Activated CD8-positive, alpha-beta T cell treated with anti-CD3 and anti-CD28 coated beads, Interleukin-2, amount 10 ng/mL, durations not matched to agents 7 days and 5 days (primary cell): ENCODE measurements around the gene FARP2. TPM values are rescaled to one million over a fixed set of nuclear protein-coding genes. Genes with fewer than 3 reads are reported as not detected.

ENCODE experiments used
- ATAC-seq: fragments of 150-1000 bp; cut with Tn5 transposase; one replicate; pipeline ENCODE4 v1.10.0; 2021; ENCODE audit warnings: moderate library complexity
- CTCF ChIA-PET: fragments of 350-600 bp; sonication (Branson Sonifier 250); formaldehyde crosslinking; loops from one replicate; lab custom pipeline; 2021; ENCODE audit warnings: antibody characterized with exemption; lab: Charles Lee
- POLR2A ChIA-PET: fragments of 350-600 bp; sonication (Branson Sonifier 250); formaldehyde crosslinking; loops from one replicate; lab custom pipeline; 2021; ENCODE audit warnings: antibody characterized with exemption; lab: Charles Lee
- DNase-seq: peaks from one replicate; pipeline ENCODE4 v3.0.0-alpha.2; 2020
- H3K27ac Mint-ChIP-seq: one replicate; pipeline ENCODE4 v1.8.0; 2021; ENCODE audit warnings: mild to moderate bottlenecking, mixed read lengths
- H3K27me3 Mint-ChIP-seq: one replicate; pipeline ENCODE4 v1.8.0; 2021; ENCODE audit warnings: low read depth, mixed read lengths
- H3K36me3 Mint-ChIP-seq: one replicate; pipeline ENCODE4 v1.8.0; 2021; ENCODE audit warnings: low read depth, mixed read lengths
- H3K4me1 Mint-ChIP-seq: one replicate; pipeline ENCODE4 v1.8.0; 2021; ENCODE audit warnings: low read depth, mixed read lengths
- H3K4me3 Mint-ChIP-seq: one replicate; pipeline ENCODE4 v1.8.0; 2021; ENCODE audit warnings: mild to moderate bottlenecking, mixed read lengths
- H3K9me3 Mint-ChIP-seq: one replicate; pipeline ENCODE4 v1.8.0; 2022; ENCODE audit warnings: mixed read lengths; ENCODE audit not compliant: insufficient read depth
- total RNA-seq, 2 experiments: library from RNA; stranded (reverse); gene quantifications; one replicate each; pipeline ENCODE4 v1.2.3, GENCODE V29; 2021

Gene FARP2, protein sequence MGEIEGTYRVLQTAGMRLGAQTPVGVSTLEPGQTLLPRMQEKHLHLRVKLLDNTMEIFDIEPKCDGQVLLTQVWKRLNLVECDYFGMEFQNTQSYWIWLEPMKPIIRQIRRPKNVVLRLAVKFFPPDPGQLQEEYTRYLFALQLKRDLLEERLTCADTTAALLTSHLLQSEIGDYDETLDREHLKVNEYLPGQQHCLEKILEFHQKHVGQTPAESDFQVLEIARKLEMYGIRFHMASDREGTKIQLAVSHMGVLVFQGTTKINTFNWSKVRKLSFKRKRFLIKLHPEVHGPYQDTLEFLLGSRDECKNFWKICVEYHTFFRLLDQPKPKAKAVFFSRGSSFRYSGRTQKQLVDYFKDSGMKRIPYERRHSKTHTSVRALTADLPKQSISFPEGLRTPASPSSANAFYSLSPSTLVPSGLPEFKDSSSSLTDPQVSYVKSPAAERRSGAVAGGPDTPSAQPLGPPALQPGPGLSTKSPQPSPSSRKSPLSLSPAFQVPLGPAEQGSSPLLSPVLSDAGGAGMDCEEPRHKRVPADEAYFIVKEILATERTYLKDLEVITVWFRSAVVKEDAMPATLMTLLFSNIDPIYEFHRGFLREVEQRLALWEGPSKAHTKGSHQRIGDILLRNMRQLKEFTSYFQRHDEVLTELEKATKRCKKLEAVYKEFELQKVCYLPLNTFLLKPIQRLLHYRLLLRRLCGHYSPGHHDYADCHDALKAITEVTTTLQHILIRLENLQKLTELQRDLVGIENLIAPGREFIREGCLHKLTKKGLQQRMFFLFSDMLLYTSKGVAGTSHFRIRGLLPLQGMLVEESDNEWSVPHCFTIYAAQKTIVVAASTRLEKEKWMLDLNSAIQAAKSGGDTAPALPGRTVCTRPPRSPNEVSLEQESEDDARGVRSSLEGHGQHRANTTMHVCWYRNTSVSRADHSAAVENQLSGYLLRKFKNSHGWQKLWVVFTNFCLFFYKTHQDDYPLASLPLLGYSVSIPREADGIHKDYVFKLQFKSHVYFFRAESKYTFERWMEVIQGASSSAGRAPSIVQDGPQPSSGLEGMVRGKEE
- 10 to 100 TPM; 19.3 to 22.7 TPM for total RNA-seq

DNA sequence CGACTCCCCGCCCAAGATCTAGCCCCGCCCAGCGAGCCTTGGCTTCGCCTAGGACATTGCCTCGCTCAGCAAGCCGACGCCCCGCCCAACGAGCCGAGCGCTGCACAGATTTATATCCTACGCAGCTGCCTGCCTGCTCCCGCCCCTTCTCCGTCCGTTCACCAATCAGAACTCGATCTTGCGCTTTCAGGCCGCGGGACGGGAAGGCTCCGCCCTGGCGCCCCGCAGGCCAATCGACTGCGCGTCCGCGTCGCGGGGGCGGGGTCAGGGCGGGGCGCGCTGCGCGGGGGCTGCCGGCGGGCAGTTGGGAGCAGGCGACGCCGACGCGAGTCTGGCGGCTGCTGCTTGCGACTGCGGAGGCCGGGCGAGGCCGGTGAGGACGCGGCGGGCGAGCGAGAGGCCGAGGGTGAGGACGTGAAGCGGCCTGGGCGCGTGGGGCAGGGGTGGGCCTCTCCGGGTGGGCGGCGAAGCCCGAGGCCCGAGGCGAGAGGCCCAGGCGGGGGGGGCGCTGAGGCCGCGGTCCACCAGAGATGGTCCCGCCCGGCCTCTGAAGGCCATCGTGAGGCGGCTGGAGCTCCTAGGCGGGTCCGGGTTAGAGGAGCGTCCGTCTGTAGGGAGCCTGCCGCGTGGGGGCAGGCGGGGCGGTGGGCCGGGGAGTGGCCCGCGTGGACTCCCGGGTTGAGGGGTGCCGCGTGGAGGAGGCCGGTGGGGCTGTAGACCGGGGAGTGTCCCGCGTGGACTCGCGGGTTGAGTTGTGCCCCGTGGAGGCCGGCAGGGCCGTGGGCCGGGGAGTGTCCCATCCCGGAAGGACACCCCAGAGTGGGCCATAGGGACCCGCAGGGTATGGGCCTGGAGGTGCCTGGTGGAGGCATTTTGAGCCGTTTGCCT lies at the start of gene FARP2:
TSS of gene FARP2 (plus strand) at position 303 of the 888 bp plus-strand sequence. CDS start 16,823 bp downstream, outside the sequence.
- DNase-seq (peak; percentile 97), ATAC-seq (peak; percentile 95)
- CTCF ChIA-PET = no interaction called here
- no peaks in the 10 kb centered on the region for H3K27me3 Mint-ChIP-seq
- H3K36me3 Mint-ChIP-seq = peaks cover 29% of the 10 kb centered on the region
- H3K4me1 Mint-ChIP-seq = peaks cover 27% of the 10 kb centered on the region
- POLR2A ChIA-PET = no interaction called here
- H3K4me3 Mint-ChIP-seq = peak within 1 kb of the TSS; percentile 71
- no peaks in the 10 kb centered on the region for H3K9me3 Mint-ChIP-seq
- H3K27ac Mint-ChIP-seq = peak within 1 kb of the TSS; percentile 86

DNA sequence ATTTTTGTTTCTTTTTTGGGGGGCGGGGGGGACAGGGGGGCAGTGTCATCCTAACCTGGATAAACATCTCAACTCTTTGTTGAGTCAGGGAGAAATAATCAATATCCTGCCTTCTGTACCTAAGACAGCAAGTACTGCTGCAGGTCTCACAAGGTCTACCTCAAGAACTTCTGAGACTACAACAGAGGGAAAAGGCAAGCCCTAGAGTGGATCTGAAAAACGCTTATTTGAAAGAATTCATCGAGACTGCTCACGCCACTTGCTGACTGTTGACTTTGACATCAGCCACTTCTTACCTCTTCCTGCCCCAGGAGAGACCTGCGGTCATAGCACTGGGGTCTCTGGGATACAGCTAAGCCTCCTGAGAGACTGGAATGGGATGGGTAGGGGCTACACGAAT lies 49.0 kb upstream of the FARP2 start:
- POLR2A ChIA-PET = interaction anchor here (0.8 kb wide), 1 partner anchor 8 kb away, joined by 6 read pairs; the partner anchor contains the start of genes HDLBP and SEPTIN2

DNA sequence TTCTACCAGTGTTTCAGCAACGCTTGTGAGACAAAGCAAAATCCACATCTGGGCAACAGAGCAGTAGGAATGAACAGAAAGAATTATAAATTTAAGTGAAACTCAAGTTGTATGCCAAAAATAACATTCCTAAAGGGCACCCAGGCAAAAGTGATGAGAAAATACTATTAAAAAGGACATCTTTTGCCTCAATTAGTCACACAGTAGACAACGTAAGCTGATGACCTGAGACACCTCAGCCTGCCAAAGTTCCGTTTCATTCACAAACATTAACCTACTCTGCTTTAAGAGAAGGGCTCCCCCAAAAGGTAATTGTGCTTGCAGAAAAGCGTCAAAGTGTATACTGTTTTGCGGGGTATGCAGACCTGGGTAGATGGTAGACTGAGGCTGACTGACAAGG lies 47.8 kb upstream of the FARP2 start:
- Mint-ChIP-seq H3K36me3 (peaks cover 11% of the 10 kb centered on the region), H3K27ac (no peak overlapping the region), H3K9me3 (no peaks in the 10 kb centered on the region), H3K27me3 (no peaks in the 10 kb centered on the region), H3K4me3 (no peak overlapping the region), H3K4me1 (peaks cover 75% of the 10 kb centered on the region)
- ATAC-seq = no peak
- no peak for DNase-seq
- ChIA-PET POLR2A (no interaction called here), CTCF (no interaction called here)

More for the DNA sequence above, 49.0 kb upstream of the FARP2 start:
- CTCF ChIA-PET = no interaction called here
- peaks cover 67% of the 10 kb centered on the region for H3K4me1 Mint-ChIP-seq
- no peak overlapping the region for H3K27ac Mint-ChIP-seq
- H3K27me3 Mint-ChIP-seq = no peaks in the 10 kb centered on the region
- no peak for ATAC-seq
- no peak for DNase-seq
- no peaks in the 10 kb centered on the region for H3K9me3 Mint-ChIP-seq
- H3K36me3 Mint-ChIP-seq = peaks cover 11% of the 10 kb centered on the region
- H3K4me3 Mint-ChIP-seq = no peak overlapping the region

DNA sequence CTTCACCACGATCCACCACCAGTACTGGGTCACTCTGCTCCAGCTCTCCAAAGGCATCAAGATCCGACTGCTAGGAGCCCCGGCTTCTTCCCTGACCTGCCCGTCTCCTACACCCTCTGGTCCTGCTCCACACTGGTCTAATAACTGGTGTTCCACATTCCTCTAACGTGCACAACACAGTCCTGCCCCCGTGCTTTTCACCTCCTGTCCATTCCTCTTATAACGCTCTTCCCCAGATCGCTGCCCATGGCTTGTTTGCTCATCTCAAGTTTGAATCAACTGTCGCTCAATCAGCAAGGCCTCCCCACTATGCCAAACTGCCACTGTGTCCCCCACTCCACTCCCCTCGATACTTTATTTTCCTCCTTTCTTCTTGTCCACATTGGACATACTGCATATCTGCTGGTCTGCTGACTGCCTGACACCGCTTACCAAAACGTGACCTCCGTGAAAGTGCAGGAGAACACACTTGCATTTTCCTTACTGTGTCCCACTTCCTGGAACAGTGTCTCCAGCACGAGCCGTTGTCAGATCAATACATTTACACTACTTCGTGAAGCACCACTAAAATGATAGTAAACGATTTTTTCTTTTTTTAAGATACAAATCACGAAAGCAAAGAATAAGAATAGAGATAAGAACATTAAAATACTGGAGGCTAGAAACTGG lies 47.1 kb upstream of the FARP2 start:
- peak overlapping the region; percentile 12 for H3K27ac Mint-ChIP-seq
- ATAC-seq (no peak), DNase-seq (no peak)
- peaks cover 79% of the 10 kb centered on the region for H3K4me1 Mint-ChIP-seq
- no peak overlapping the region for H3K4me3 Mint-ChIP-seq
- H3K36me3 Mint-ChIP-seq = peaks cover 14% of the 10 kb centered on the region
- ChIA-PET POLR2A (no interaction called here), CTCF (no interaction called here)
- no peaks in the 10 kb centered on the region for H3K27me3 Mint-ChIP-seq
- no peaks in the 10 kb centered on the region for H3K9me3 Mint-ChIP-seq

- CTCF ChIA-PET = no interaction called here
- peak; percentile 98 for ATAC-seq
- peak overlapping the region; percentile 70 for H3K27ac Mint-ChIP-seq
- no peaks in the 10 kb centered on the region for H3K9me3 Mint-ChIP-seq
- peak overlapping the region; percentile 44 for H3K4me3 Mint-ChIP-seq
- peaks cover 16% of the 10 kb centered on the region for H3K36me3 Mint-ChIP-seq
- POLR2A ChIA-PET = no interaction called here
- peak; percentile 81 for DNase-seq
- peaks cover 79% of the 10 kb centered on the region for H3K4me1 Mint-ChIP-seq
- H3K27me3 Mint-ChIP-seq = no peaks in the 10 kb centered on the region
Observed at GRCh38 chr2:241309684-241310117, 46.4 kb upstream of the FARP2 start.

- Mint-ChIP-seq H3K4me1 (peaks cover 67% of the 10 kb centered on the region), H3K9me3 (no peaks in the 10 kb centered on the region), H3K36me3 (peaks cover 19% of the 10 kb centered on the region), H3K4me3 (no peak overlapping the region), H3K27me3 (no peaks in the 10 kb centered on the region), H3K27ac (no peak overlapping the region)
- DNase-seq (no peak), ATAC-seq (no peak)
- ChIA-PET CTCF (no interaction called here), POLR2A (no interaction called here)
Observed at GRCh38 chr2:241310917-241311566, 45.0 kb upstream of the FARP2 start.

- Mint-ChIP-seq H3K9me3 (no peaks in the 10 kb centered on the region), H3K4me1 (peaks cover 67% of the 10 kb centered on the region), H3K36me3 (peaks cover 29% of the 10 kb centered on the region), H3K27me3 (no peaks in the 10 kb centered on the region), H3K27ac (no peak overlapping the region), H3K4me3 (no peak overlapping the region)
- ATAC-seq = no peak
- no peak for DNase-seq
- ChIA-PET POLR2A (no interaction called here), CTCF (interaction anchor here (0.7 to 2.2 kb wide), 2 partner anchors 10 kb away, joined by 3 to 5 read pairs; no protein-coding TSS in a partner anchor)
Observed at GRCh38 chr2:241312082-241312481, 44.0 kb upstream of the FARP2 start.

- CTCF ChIA-PET = interaction anchor here (1.0 to 2.3 kb wide), 5 partner anchors 12 to 235 kb away, joined by 3 to 6 read pairs (median 4); no protein-coding TSS in a partner anchor
- Mint-ChIP-seq H3K4me1 (peaks cover 70% of the 10 kb centered on the region), H3K9me3 (no peaks in the 10 kb centered on the region), H3K27ac (peak overlapping the region; percentile 100), H3K4me3 (peak overlapping the region; percentile 100), H3K36me3 (peaks cover 35% of the 10 kb centered on the region), H3K27me3 (no peaks in the 10 kb centered on the region)
- no peak for ATAC-seq
- no peak for DNase-seq
- POLR2A ChIA-PET = interaction anchor here (0.7 to 3.5 kb wide), 5 partner anchors 11 to 46 kb away, joined by 3 to 24 read pairs (median 4); no protein-coding TSS in a partner anchor
Observed at GRCh38 chr2:241313543-241314095, 42.5 kb upstream of the FARP2 start.

- Mint-ChIP-seq H3K4me1 (peaks cover 69% of the 10 kb centered on the region), H3K9me3 (no peaks in the 10 kb centered on the region), H3K27me3 (no peaks in the 10 kb centered on the region), H3K4me3 (peak overlapping the region; percentile 100), H3K36me3 (peaks cover 35% of the 10 kb centered on the region), H3K27ac (peak overlapping the region; percentile 100)
- DNase-seq = no peak
- CTCF ChIA-PET = interaction anchor here (0.9 to 2.3 kb wide), 7 partner anchors 14 to 324 kb away, joined by 3 to 6 read pairs (median 4); partner anchors contain the start of gene ATG4B
- POLR2A ChIA-PET = interaction anchor here (0.7 to 3.5 kb wide), 18 partner anchors 8 to 806 kb away, joined by 3 to 24 read pairs (median 4); partner anchors contain the start of genes DTYMK and ING5
- no peak for ATAC-seq
Observed at GRCh38 chr2:241314226-241315092, 41.6 kb upstream of the FARP2 start.
